Activated CD4-positive, alpha-beta T cell treated with anti-CD3 and anti-CD28 coated beads for 36 hours (primary cell): ENCODE measurements around the gene DISP1. TPM values are rescaled to one million over a fixed set of nuclear protein-coding genes. Genes with fewer than 3 reads are reported as not detected.
"Not testable (repeated sequence)": the region's sequence is repeated elsewhere in the genome, so short reads cannot be mapped to it uniquely, and the experiment has no call there.

ENCODE experiments used
- ATAC-seq: fragments of 200-7000 bp; cut with Tn5 transposase; one replicate; pipeline ENCODE4 v1.10.0; 2021; ENCODE audit warnings: mild to moderate bottlenecking, moderate library complexity
- CTCF ChIA-PET: fragments of 350-600 bp; sonication (Branson Sonifier 250); formaldehyde crosslinking; loops from one replicate; lab custom pipeline; 2021; ENCODE audit warnings: antibody characterized with exemption; lab: Charles Lee
- POLR2A ChIA-PET: fragments of 350-600 bp; sonication (Branson Sonifier 250); formaldehyde crosslinking; loops from one replicate; lab custom pipeline; 2021; ENCODE audit warnings: antibody characterized with exemption, inconsistent platforms; lab: Charles Lee
- DNase-seq: peaks from one replicate; pipeline ENCODE4 v3.0.0-alpha.2; 2020
- H3K27ac Mint-ChIP-seq: one replicate; pipeline ENCODE4 v1.8.0; 2021; ENCODE audit warnings: mixed read lengths
- H3K27me3 Mint-ChIP-seq: one replicate; pipeline ENCODE4 v1.8.0; 2021; ENCODE audit warnings: mixed read lengths
- H3K36me3 Mint-ChIP-seq: one replicate; pipeline ENCODE4 v1.8.0; 2021; ENCODE audit warnings: low read depth, mixed read lengths
- H3K4me1 Mint-ChIP-seq: one replicate; pipeline ENCODE4 v1.8.0; 2021; ENCODE audit warnings: mixed read lengths
- H3K4me3 Mint-ChIP-seq: one replicate; pipeline ENCODE4 v1.8.0; 2021; ENCODE audit warnings: mild to moderate bottlenecking, moderate library complexity, mixed read lengths
- H3K9me3 Mint-ChIP-seq: one replicate; pipeline ENCODE4 v1.8.0; 2021; ENCODE audit warnings: low read depth, mixed read lengths
- intact Hi-C, 2 experiments: fragments of 100-400 bp; cut with DNase I in 1 of 2; cut with micrococcal nuclease in 1 of 2; formaldehyde crosslinking; loops; one replicate each; pipeline versions ENCODE4 v1.14.2 to v1.15.1; 2022 to 2024; cut with DNase I, micrococcal nuclease
- total RNA-seq, 2 experiments: library from RNA; stranded (reverse); gene quantifications; one replicate each; pipeline ENCODE4 v1.2.3, GENCODE V29; 2021

The DISP1 gene
- total RNA-seq, 2 experiments from 2014 or later: 0.98 to 1.9 TPM

DNA sequence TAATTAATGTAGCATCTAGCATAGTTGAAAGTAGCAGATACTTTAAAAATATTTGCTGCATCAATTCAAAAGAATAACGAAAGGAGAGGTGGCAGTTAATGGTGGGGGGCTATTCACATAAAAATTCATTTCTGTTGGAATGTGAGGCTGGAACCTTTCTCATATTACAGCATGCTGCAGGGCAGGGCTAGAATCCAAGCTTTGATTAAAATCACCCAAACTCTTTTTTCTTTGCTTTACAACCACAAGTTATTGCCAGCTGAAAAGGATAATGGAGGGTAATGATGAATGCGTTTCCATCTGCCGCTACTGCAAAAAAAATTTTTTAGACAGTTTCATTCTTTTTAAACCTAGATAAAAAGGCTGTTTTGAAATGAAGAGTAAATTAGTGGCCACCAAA, 9.8 kb downstream of the DISP1 start:
- intact Hi-C loops: loop anchor here in 1 of 2 experiments (5.0 kb wide), 1 partner anchor 167 kb away; no protein-coding TSS in a partner anchor
- Mint-ChIP-seq H3K9me3 (no peaks in the 10 kb centered on the region), H3K4me1 (peaks cover 10% of the 10 kb centered on the region), H3K27ac (no peak overlapping the region), H3K4me3 (no peak overlapping the region), H3K27me3 (no peaks in the 10 kb centered on the region), H3K36me3 (no peaks in the 10 kb centered on the region)
- ATAC-seq: no peak
- POLR2A ChIA-PET: no interaction called here
- DNase-seq: no peak
- CTCF ChIA-PET: no interaction called here

DNA sequence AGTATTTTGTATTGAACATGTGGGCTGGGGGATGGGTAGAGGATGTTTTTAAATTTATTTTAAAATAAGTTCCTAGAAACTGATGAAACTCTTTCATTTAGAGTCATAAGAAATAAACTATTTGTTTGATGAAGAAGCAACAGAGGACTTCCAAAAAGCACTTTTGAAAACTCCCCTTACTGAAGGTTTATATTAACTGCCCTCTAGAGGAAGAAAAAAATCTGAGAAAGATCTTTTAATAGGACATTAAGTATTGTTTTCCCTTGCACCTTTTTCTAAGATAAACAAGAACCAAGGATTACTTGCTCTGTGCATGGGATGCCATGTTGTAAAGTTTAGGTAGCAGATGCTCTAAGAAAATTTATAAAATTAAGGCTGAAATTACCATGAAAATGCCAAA, 14.1 kb downstream of the DISP1 start:
- Mint-ChIP-seq H3K27me3 (no peaks in the 10 kb centered on the region), H3K4me3 (no peak overlapping the region), H3K9me3 (no peaks in the 10 kb centered on the region), H3K4me1 (no peaks in the 10 kb centered on the region), H3K27ac (no peak overlapping the region), H3K36me3 (no peaks in the 10 kb centered on the region)
- ATAC-seq: no peak
- intact Hi-C loops: no loop called here
- CTCF ChIA-PET: no interaction called here
- POLR2A ChIA-PET: no interaction called here
- no peak for DNase-seq

DNA sequence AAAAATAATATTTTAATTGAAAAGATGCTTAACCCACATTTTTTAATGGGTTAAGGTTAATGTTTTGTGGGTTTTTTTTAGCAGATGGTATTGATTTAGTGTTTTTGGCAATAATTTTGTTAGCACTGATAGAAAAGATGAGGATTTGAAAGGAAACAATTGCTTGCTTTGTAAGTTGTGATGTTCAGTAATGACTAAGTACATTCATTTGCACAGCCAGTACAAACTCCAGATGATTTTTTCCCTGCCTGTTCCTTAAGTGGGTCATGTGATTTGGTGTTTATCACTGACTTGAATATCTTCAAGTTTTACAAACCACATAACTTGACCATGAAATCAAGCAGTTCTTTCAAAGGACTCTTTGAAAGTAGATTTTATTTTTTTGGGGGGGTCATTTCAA, 15.0 kb downstream of the DISP1 start:
- Mint-ChIP-seq H3K9me3 (no peaks in the 10 kb centered on the region), H3K36me3 (no peaks in the 10 kb centered on the region), H3K4me1 (no peaks in the 10 kb centered on the region), H3K27me3 (no peaks in the 10 kb centered on the region), H3K4me3 (no peak overlapping the region), H3K27ac (no peak overlapping the region)
- POLR2A ChIA-PET: no interaction called here
- DNase-seq (no peak), ATAC-seq (no peak)
- intact Hi-C loops: no loop called here
- CTCF ChIA-PET: no interaction called here

DNA sequence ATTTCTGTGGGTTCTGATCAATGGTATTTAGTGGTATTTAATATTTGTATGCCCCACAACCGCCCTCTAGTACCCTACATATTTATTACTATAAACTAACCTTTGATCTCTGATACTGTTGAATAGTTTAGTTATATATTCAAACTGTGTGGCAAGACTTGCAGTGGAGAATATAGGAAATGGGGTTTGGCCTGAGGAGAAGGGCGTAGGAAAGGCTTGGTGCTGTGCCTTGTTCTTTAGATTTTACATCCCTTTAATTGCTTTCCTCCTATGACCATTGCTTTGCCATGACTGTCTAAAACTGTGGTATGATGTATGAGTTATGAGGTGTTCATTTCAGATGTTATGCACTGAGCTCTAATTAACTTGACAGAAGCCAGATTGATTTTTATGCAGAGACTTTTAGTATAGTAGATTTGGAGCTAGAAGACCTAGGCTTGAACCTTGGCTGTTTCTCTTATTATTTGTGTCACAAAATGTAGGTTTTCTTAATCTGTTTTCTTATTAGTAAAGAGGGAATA, 18.6 kb downstream of the DISP1 start:
- ATAC-seq (no peak), DNase-seq (no peak)
- ChIA-PET POLR2A (no interaction called here), CTCF (interaction anchor here (1.0 kb wide), 1 partner anchor 77 kb away, joined by 3 read pairs; no protein-coding TSS in a partner anchor)
- no peaks in the 10 kb centered on the region for H3K4me1 Mint-ChIP-seq
- no peak overlapping the region for H3K27ac Mint-ChIP-seq
- intact Hi-C loops: no loop called here
- H3K9me3 Mint-ChIP-seq: no peaks in the 10 kb centered on the region
- no peak overlapping the region for H3K4me3 Mint-ChIP-seq
- no peaks in the 10 kb centered on the region for H3K27me3 Mint-ChIP-seq
- H3K36me3 Mint-ChIP-seq: no peaks in the 10 kb centered on the region

DNA sequence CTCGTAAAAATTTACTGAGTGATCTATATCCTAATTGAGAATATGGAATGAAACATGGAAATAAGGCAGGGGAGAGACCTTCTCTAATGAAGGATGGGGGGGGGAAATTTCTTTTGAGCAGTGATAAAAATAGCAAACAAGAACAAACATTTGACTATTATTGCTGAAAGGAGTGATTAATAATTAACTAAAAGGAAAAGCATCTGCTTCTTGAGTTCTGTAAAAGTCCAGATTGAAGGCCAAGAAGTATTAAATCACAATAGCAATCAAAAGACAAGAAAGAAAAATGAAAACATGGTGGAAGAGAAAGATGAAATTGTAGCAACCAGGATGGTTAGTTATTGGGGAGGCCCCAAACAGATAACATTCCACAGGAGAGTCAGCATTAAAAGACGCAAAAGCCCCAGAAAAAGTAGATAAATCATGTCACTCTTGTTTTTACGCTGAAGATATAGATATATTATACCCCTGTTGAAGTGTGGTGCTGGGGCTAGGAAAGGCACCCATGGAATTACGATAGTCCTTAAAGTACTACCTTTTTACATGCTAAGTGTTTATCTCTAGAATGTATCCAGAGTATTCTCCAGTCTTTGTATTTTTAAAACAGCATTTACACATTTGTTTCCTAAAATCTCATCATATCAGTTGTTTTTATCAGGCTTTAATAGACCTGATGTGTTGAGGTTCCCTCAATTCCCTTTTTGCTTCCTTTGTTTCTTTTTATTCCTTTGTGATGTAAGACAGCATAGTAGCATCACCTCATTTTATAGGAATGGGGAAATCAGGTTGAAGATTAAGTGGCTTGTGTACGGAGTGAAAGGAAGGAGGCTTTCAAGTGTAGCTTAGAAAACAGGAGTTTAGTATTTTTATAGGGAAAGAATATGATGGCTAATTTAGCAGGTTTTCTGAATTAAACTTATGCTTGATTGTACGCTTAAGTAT, 28.9 kb downstream of the DISP1 start:
- H3K9me3 Mint-ChIP-seq: no peaks in the 10 kb centered on the region
- H3K36me3 Mint-ChIP-seq: no peaks in the 10 kb centered on the region
- no peak for DNase-seq
- no peak overlapping the region for H3K4me3 Mint-ChIP-seq
- H3K27me3 Mint-ChIP-seq: no peaks in the 10 kb centered on the region
- ChIA-PET CTCF (no interaction called here), POLR2A (no interaction called here)
- no peaks in the 10 kb centered on the region for H3K4me1 Mint-ChIP-seq
- intact Hi-C loops: no loop called here
- H3K27ac Mint-ChIP-seq: no peak overlapping the region
- no peak for ATAC-seq

DNA sequence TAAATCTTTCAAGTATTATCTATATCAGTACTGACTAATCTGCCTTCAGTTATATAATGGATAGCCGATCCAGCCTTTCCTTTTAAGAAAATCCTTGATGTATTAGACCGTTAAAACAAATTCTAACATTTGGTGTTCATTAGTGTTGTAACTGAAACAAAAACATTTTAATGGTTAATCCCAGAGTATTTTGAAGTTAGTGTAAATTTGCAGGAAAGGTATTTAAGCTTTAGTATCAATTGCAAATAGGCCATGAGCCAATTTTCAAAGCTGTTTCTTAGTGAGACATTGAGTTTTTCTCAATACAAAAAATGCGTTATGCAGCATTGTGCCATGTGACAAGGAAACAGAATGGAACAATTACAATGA, 29.6 kb downstream of the DISP1 start:
- ChIA-PET POLR2A (no interaction called here), CTCF (no interaction called here)
- Mint-ChIP-seq H3K4me1 (no peaks in the 10 kb centered on the region), H3K27ac (no peak overlapping the region), H3K27me3 (no peaks in the 10 kb centered on the region), H3K36me3 (no peaks in the 10 kb centered on the region), H3K9me3 (no peaks in the 10 kb centered on the region), H3K4me3 (no peak overlapping the region)
- no peak for ATAC-seq
- DNase-seq: no peak
- intact Hi-C loops: no loop called here

DNA sequence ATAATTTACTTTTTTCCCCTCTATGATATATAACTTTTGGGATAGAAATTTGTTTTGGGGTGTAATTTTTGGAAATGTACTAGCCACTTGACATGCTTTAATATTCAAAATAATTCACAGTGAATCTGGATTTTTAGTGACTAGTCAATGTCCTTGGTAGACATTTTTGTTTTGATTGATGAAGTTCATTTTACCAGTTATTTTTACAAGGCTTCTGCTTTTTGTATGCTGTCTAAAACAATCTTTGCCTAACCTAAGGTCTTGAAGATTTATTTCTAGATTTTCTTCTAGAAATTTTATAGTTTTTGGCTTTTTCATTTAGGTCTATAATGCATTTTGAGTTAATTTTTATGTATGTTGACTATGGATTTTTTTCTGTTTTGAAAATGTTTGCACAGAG, 30.9 kb downstream of the DISP1 start:
- H3K4me1 Mint-ChIP-seq: no peaks in the 10 kb centered on the region
- DNase-seq (no peak), ATAC-seq (no peak)
- H3K36me3 Mint-ChIP-seq: no peaks in the 10 kb centered on the region
- no peak overlapping the region for H3K4me3 Mint-ChIP-seq
- H3K9me3 Mint-ChIP-seq: no peaks in the 10 kb centered on the region
- CTCF ChIA-PET: no interaction called here
- H3K27me3 Mint-ChIP-seq: no peaks in the 10 kb centered on the region
- H3K27ac Mint-ChIP-seq: no peak overlapping the region
- intact Hi-C loops: no loop called here
- POLR2A ChIA-PET: no interaction called here

DNA sequence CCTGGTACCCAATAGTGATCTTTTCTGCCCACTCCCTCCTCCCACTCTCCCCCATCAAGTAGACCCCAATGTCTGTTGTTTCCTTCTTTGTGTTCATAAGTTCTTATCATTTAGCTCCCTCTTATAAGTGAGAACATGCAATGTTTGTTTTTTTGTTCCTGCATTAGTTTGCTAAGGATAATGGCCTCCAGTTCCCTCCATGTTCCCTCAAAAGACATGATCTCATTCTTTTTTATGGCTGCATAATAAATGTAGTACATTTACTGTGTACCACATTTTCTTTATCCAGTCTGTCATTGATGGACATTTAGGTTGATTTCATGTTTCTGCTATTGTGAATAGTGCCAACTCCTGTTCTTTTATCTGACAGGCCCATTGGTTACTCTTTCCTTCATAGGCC, 35.7 kb downstream of the DISP1 start:
- CTCF ChIA-PET, DNase-seq, H3K4me1 Mint-ChIP-seq, H3K4me3 Mint-ChIP-seq, ATAC-seq, intact Hi-C loops, H3K27ac Mint-ChIP-seq, POLR2A ChIA-PET, H3K27me3 Mint-ChIP-seq: not testable (repeated sequence)
- peaks cover 19% of the 10 kb centered on the region for H3K36me3 Mint-ChIP-seq
- peaks cover 11% of the 10 kb centered on the region for H3K9me3 Mint-ChIP-seq

DNA sequence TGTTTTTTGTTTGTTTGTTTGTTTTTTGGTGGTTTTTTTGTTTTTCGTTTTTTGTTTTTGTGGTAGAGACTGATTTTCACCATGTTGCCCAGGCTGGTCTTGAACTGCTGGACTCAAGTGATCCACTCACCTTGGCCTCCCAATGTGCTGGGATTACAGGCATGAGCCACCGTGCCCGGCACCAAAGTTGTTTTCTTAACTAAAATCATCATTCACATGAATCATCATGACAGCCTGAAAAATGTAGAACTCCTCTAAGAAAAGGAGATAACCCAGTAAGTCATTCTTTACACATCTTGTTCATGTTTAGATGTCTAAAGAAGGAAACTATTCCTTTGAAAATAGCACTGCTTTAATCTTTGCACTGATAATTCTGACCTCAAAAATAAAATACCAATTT, 37.5 kb downstream of the DISP1 start:
- no peaks in the 10 kb centered on the region for H3K27me3 Mint-ChIP-seq
- ChIA-PET CTCF (no interaction called here), POLR2A (no interaction called here)
- no peak for ATAC-seq
- intact Hi-C loops: no loop called here
- no peak for DNase-seq
- H3K4me3 Mint-ChIP-seq: no peak overlapping the region
- H3K4me1 Mint-ChIP-seq: no peaks in the 10 kb centered on the region
- H3K36me3 Mint-ChIP-seq: peaks cover 21% of the 10 kb centered on the region
- H3K9me3 Mint-ChIP-seq: peaks cover 13% of the 10 kb centered on the region
- no peak overlapping the region for H3K27ac Mint-ChIP-seq

DNA sequence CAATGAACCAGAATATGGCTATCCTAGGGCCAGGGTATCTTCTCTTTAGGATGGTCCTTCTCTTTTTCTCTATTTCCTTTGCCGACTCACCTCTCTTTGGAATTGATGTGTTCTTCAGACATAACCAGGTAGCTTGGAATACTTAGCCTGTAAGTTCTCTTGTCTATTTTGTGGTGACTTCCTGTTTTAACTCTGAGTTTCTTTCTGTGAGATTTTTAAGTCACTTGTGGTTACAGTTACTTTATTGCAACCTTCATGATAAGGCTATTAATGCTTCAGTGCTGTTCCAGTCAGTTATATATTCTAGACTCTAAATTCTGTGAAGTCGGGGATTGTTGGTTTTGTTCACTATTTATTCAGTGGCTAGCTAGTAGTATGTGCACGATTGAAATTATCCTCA, 46.2 kb downstream of the DISP1 start:
- no peaks in the 10 kb centered on the region for H3K27me3 Mint-ChIP-seq
- intact Hi-C loops: no loop called here

More for the DNA sequence above, 46.2 kb downstream of the DISP1 start:
- Mint-ChIP-seq H3K9me3 (peaks cover 10% of the 10 kb centered on the region), H3K27ac (no peak overlapping the region), H3K4me1 (peaks cover 6% of the 10 kb centered on the region), H3K36me3 (peaks cover 2% of the 10 kb centered on the region), H3K4me3 (no peak overlapping the region)
- DNase-seq (no peak), ATAC-seq (no peak)
- POLR2A ChIA-PET: no interaction called here
- CTCF ChIA-PET: no interaction called here
